Psoas muscle (tissue), 8 donors: ENCODE data around the gene UQCRHL. TPM values are rescaled to one million over a fixed set of nuclear protein-coding genes. Genes with fewer than 3 reads are reported as not detected.

Experiments used
- ATAC-seq, 4 donors: fragments of 200-7000 bp; cut with Tn5 transposase; one replicate each; pipeline ENCODE4 v1.9.1; 2020; ENCODE audit warnings: moderate library complexity in 3 of 4, mild to moderate bottlenecking in 2 of 4
- DNase-seq, 2 donors: peaks; one replicate each; pipeline ENCODE4 v3.0.0-alpha.2; 2020
- H3K27ac ChIP-seq: fragments of 200-600 bp; one replicate; pipeline ENCODE4 v1.8.0; 2022
- H3K27me3 ChIP-seq, 3 donors: fragments of 200-600 bp in 1 of 3; one replicate each; pipeline versions ENCODE4 v1.6.1 to v1.8.0; 2013 to 2022; ENCODE audit warnings: low read length in 2 of 3, mild to moderate bottlenecking in 2 of 3, moderate library complexity in 1 of 3; ENCODE audit not compliant: insufficient read depth in 3 of 3
- H3K36me3 ChIP-seq, 2 donors: fragments of 200-600 bp in 1 of 2; one replicate each; pipeline versions ENCODE4 v1.6.1 to v1.8.0; 2013 to 2022; ENCODE audit warnings: low read depth in 1 of 2, mild to moderate bottlenecking in 1 of 2, moderate library complexity in 1 of 2; ENCODE audit not compliant: insufficient read depth in 1 of 2
- H3K4me1 ChIP-seq: fragments of 200-600 bp; one replicate; pipeline ENCODE4 v1.8.0; 2022
- H3K4me3 ChIP-seq: fragments of 200-600 bp; one replicate; pipeline ENCODE4 v1.8.0; 2022; ENCODE audit warnings: mild to moderate bottlenecking
- H3K9me3 ChIP-seq: fragments of 200-600 bp; one replicate; pipeline ENCODE4 v1.8.0; 2022
- CTCF ChIP-seq: fragments of 200-600 bp; IDR thresholded peaks from one replicate; pipeline ENCODE4 v1.8.0; 2022; ENCODE audit warnings: antibody characterized with exemption
- WGBS, 3 donors: extraction: QIAGEN DNeasy Blood & Tissue Kit; methylation state at CpG; one replicate each; pipeline versions ENCODE4 v1.1.6 to v1.1.7; 2013; 5-methylcytosine and 5-hydroxymethylcytosine counted together
- intact Hi-C, 2 donors: fragments of 100-400 bp; cut with DNase I; formaldehyde crosslinking; loops; one replicate each; pipeline versions ENCODE4 v1.11.0 to v1.14.2; 2022
- polyA plus RNA-seq, 3 donors: library from polyadenylated mRNA; stranded (reverse); fragments of 200-250 nt; gene quantifications; one replicate each; pipeline ENCODE4 v1.2.3, GENCODE V29; 2013
- total RNA-seq, 4 donors: library from RNA; stranded (reverse); fragmentation: NEBNext Ultra II Directional in 2 of 4; extraction: Animal tissue kit (Norgen Biotek cat#: 25700) in 2 of 4; gene quantifications; one replicate each; pipeline versions ENCODE4 v1.2.1 to v1.2.4, GENCODE V29; 2021 to 2023
- donor health status: healthy with polysubstance abuse.
- donor health status: DM: no; HTN: no; CAD: no; lungs with moderate emphysema.
- donor health status: Bipolar disorder and iron deficiency.
- donor health status: healthy.
- donor health status: DM: yes; HTN: yes; CAD: no.
- donor health status: DM: no; HTN: no; CAD: no.
- donor health status: DM: no; HTN: no; CAD: no.
- donor health status: DM: yes; HTN: yes; CAD: no.

The UQCRHL gene
- total and polyA plus RNA-seq, 7 donors = 0.97 to 7.1 (median 2.8) TPM

- peaks cover 0 to 44% (median 19%) of the 10 kb centered on the region in 3 donors for H3K27me3 ChIP-seq
- H3K4me3 ChIP-seq = peak overlapping the region; percentile 66
- TF ChIP-seq CTCF = no peak
- WGBS, 3 donors = 30 to 39% (median 37%) methylated on average over 24 of the region's 24 CpGs
- H3K36me3 ChIP-seq = no peaks in the 10 kb centered on the region
- peak overlapping the region; percentile 4 for H3K27ac ChIP-seq
- intact Hi-C loops = no loop called here
- no peak for DNase-seq
- peak in 1 of 4 donors; percentile 6 for ATAC-seq
- H3K9me3 ChIP-seq = no peaks in the 10 kb centered on the region
- peaks cover 13% of the 10 kb centered on the region for H3K4me1 ChIP-seq
Measured at GRCh38 chr1:15757575-15758342, 49.7 kb downstream of the UQCRHL start.

Other genes with a start within 250 kb of the UQCRHL start
- gene AGMAT, start 222.6 kb downstream of the UQCRHL start, total RNA-seq = 10 to 100 TPM in 1 of 4 donors, 1 to 10 TPM in 3; 2.6 to 12.6 (median 3.4) TPM
- 1 to 10 TPM; 2.6 to 8.1 (median 7.2) TPM for gene AGMAT, start 222.6 kb downstream of the UQCRHL start, polyA plus RNA-seq
- 10 to 100 TPM; 23.8 to 80.2 (median 39.5) TPM for gene DDI2, start 190.2 kb downstream of the UQCRHL start, total RNA-seq
- 10 to 100 TPM in 2 of 3 donors, 1 to 10 TPM in 1; 4.8 to 35.4 (median 18.7) TPM for gene DDI2, start 190.2 kb downstream of the UQCRHL start, polyA plus RNA-seq
- gene PLEKHM2, start 123.3 kb downstream of the UQCRHL start, total RNA-seq = 100 to 1,000 TPM; 137 to 177 (median 156) TPM
- gene PLEKHM2, start 123.3 kb downstream of the UQCRHL start, polyA plus RNA-seq = 100 to 1,000 TPM in 1 of 3 donors, 10 to 100 TPM in 2; 78.1 to 167 (median 86.8) TPM
- gene SLC25A34, start 71.4 kb downstream of the UQCRHL start, total RNA-seq = 10 to 100 TPM in 3 of 4 donors, 1 to 10 TPM in 1; 6.1 to 48.2 (median 37.2) TPM
- 10 to 100 TPM in 1 of 3 donors, 1 to 10 TPM in 2; 1.3 to 10.1 (median 7.5) TPM for gene SLC25A34, start 71.4 kb downstream of the UQCRHL start, polyA plus RNA-seq
- not detected for gene TMEM82, start 65.2 kb downstream of the UQCRHL start, total RNA-seq
- not detected for gene TMEM82, start 65.2 kb downstream of the UQCRHL start, polyA plus RNA-seq
- gene FBLIM1, start 48.9 kb downstream of the UQCRHL start, total RNA-seq = 10 to 100 TPM in 1 of 4 donors, 1 to 10 TPM in 3; 2.5 to 11.3 (median 4.2) TPM
- 1 to 10 TPM; 2.5 to 3.1 (median 2.5) TPM for gene FBLIM1, start 48.9 kb downstream of the UQCRHL start, polyA plus RNA-seq
- 10 to 100 TPM; 38.3 to 46.5 (median 44.7) TPM for gene SPEN, start 40.1 kb upstream of the UQCRHL start, total RNA-seq
- gene SPEN, start 40.1 kb upstream of the UQCRHL start, polyA plus RNA-seq = 10 to 100 TPM; 10.2 to 35.2 (median 13.0) TPM
- 10 to 100 TPM; 23.5 to 29.5 (median 26.2) TPM for gene ZBTB17, start 168.5 kb upstream of the UQCRHL start, total RNA-seq
- 10 to 100 TPM; 32.1 to 44.3 (median 34.2) TPM for gene ZBTB17, start 168.5 kb upstream of the UQCRHL start, polyA plus RNA-seq
- under 1 TPM in 1 of 4 donors, not detected in 3; 0.06 TPM for gene SRARP, start 196.6 kb upstream of the UQCRHL start, total RNA-seq
- gene SRARP, start 196.6 kb upstream of the UQCRHL start, polyA plus RNA-seq = under 1 TPM; 0.06 to 0.17 (median 0.09) TPM
- 1,000 to 10,000 TPM; 1,183 to 3,738 (median 2,852) TPM for gene HSPB7, start 210.4 kb upstream of the UQCRHL start, total RNA-seq
- gene HSPB7, start 210.4 kb upstream of the UQCRHL start, polyA plus RNA-seq = 1,000 to 10,000 TPM; 1,867 to 2,156 (median 2,058) TPM
- 1 to 10 TPM in 3 of 4 donors, under 1 TPM in 1; 0.84 to 2.2 (median 1.4) TPM for gene CLCNKA, start 214.4 kb upstream of the UQCRHL start, total RNA-seq
- gene CLCNKA, start 214.4 kb upstream of the UQCRHL start, polyA plus RNA-seq = 1 to 10 TPM in 1 of 3 donors, under 1 TPM in 2; 0.30 to 1.2 (median 0.63) TPM
- under 1 TPM in 1 of 4 donors, not detected in 3; 0.30 TPM for gene CLCNKB, start 236.1 kb upstream of the UQCRHL start, total RNA-seq
- gene CLCNKB, start 236.1 kb upstream of the UQCRHL start, polyA plus RNA-seq = under 1 TPM in 2 of 3 donors, not detected in 1; 0.05 to 0.31 TPM